Measurements from ENCODE around the gene UTF1. TPM values are rescaled to one million over a fixed set of nuclear protein-coding genes. Genes with fewer than 3 reads are reported as not detected.

UTF1 gene
- total RNA-seq, 1 donor from 2014 or later, result not detected

- no peak for TF ChIP-seq CTCF (IDR thresholded peaks at IDR 0.05; ENCODE audit: unreplicated experiment)
- no peaks in the 10 kb centered on the region for H3K27me3 Mint-ChIP-seq (ENCODE audit: low read depth)
These were observed 26.3 kb upstream of the UTF1 start for GRCh38 chr10:133203652-133204195.

GRCh38 chr10:133204226-133205015 lies 25.6 kb upstream of the UTF1 start:
- DNase-seq (ENCODE audit: low spot score in 2 of 2, unreplicated experiment in 2 of 2), result no peak
- Mint-ChIP-seq H3K27me3 (ENCODE audit: low read depth) (no peaks in the 10 kb centered on the region), H3K4me1 (no peaks in the 10 kb centered on the region), H3K4me3 (no peak overlapping the region), H3K36me3 (peaks cover 3% of the 10 kb centered on the region), H3K9me3 (no peaks in the 10 kb centered on the region), H3K27ac (no peak overlapping the region)
- no peak for TF ChIP-seq CTCF (IDR thresholded peaks at IDR 0.05; ENCODE audit: unreplicated experiment)

More at GRCh38 chr10:133203652-133204195, 26.3 kb upstream of the UTF1 start:
- DNase-seq (ENCODE audit: low spot score in 2 of 2, unreplicated experiment in 2 of 2), result no peak
- peaks cover 3% of the 10 kb centered on the region for H3K36me3 Mint-ChIP-seq
- H3K4me3 Mint-ChIP-seq, result no peak overlapping the region
- H3K27ac Mint-ChIP-seq, result no peak overlapping the region
- H3K9me3 Mint-ChIP-seq, result no peaks in the 10 kb centered on the region
- no peaks in the 10 kb centered on the region for H3K4me1 Mint-ChIP-seq

GRCh38 chr10:133205146-133205545 lies 24.9 kb upstream of the UTF1 start:
- TF ChIP-seq CTCF (IDR thresholded peaks at IDR 0.05; ENCODE audit: unreplicated experiment), result no peak
- H3K9me3 Mint-ChIP-seq, result no peaks in the 10 kb centered on the region
- H3K27me3 Mint-ChIP-seq (ENCODE audit: low read depth), result no peaks in the 10 kb centered on the region
- H3K36me3 Mint-ChIP-seq, result peaks cover 3% of the 10 kb centered on the region
- no peaks in the 10 kb centered on the region for H3K4me1 Mint-ChIP-seq
- DNase-seq (ENCODE audit: low spot score in 2 of 2, unreplicated experiment in 2 of 2), result no peak
- no peak overlapping the region for H3K4me3 Mint-ChIP-seq
- no peak overlapping the region for H3K27ac Mint-ChIP-seq

GRCh38 chr10:133206356-133207040 lies 23.5 kb upstream of the UTF1 start:
- no peak for TF ChIP-seq CTCF (IDR thresholded peaks at IDR 0.05; ENCODE audit: unreplicated experiment)
- Mint-ChIP-seq H3K9me3 (no peaks in the 10 kb centered on the region), H3K27me3 (ENCODE audit: low read depth) (no peaks in the 10 kb centered on the region), H3K4me1 (no peaks in the 10 kb centered on the region), H3K36me3 (peaks cover 3% of the 10 kb centered on the region), H3K4me3 (no peak overlapping the region), H3K27ac (no peak overlapping the region)
- DNase-seq (ENCODE audit: low spot score in 2 of 2, unreplicated experiment in 2 of 2), result no peak

- no peak for DNase-seq (ENCODE audit: low spot score in 2 of 2, unreplicated experiment in 2 of 2)
- H3K9me3 Mint-ChIP-seq, result no peaks in the 10 kb centered on the region
- H3K4me1 Mint-ChIP-seq, result no peaks in the 10 kb centered on the region
- H3K36me3 Mint-ChIP-seq, result peaks cover 3% of the 10 kb centered on the region
- H3K27me3 Mint-ChIP-seq (ENCODE audit: low read depth), result peaks cover 1% of the 10 kb centered on the region
- H3K27ac Mint-ChIP-seq, result no peak overlapping the region
- no peak overlapping the region for H3K4me3 Mint-ChIP-seq
- no peak for TF ChIP-seq CTCF (IDR thresholded peaks at IDR 0.05; ENCODE audit: unreplicated experiment)
These were observed 22.9 kb upstream of the UTF1 start for GRCh38 chr10:133207041-133207600.

Measured in mesothelial cell of epicardium (in vitro differentiated cells).